NCI-H187 (cell line): ENCODE results near the gene PDCL2.

Experiments
- DNase-seq, 2 experiments: peaks; one replicate each; lab custom pipeline; 2025; lab: John Stamatoyannopoulos, UW

The PDCL2 gene

GRCh38 chr4:55538531-55538930 lies 53.5 kb downstream of the PDCL2 start:
- no peak for DNase-seq

DNA sequence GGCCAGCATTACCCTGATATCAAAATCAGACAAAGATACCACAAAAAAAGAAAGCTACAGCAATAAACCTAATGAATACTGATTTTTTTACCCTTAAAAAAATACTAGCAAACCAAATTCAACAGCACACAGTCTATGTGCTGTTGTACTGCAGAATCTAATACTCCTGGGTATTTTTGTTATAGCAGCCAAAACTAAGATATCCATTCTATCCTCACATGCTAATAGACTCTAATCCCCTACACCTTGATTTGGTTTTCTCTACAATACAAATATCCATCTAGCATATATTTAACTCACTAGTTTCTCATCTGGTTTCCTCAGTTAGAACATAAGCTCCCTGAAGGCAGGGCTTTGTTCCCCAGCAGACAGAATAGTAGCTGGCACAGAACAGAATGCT lies 57.7 kb downstream of the PDCL2 start:
- no peak for DNase-seq

GRCh38 chr4:55530691-55531090 lies 61.4 kb downstream of the PDCL2 start:
- no peak for DNase-seq

- no peak for DNase-seq
These were observed 61.9 kb downstream of the PDCL2 start for GRCh38 chr4:55530167-55530566.

DNA sequence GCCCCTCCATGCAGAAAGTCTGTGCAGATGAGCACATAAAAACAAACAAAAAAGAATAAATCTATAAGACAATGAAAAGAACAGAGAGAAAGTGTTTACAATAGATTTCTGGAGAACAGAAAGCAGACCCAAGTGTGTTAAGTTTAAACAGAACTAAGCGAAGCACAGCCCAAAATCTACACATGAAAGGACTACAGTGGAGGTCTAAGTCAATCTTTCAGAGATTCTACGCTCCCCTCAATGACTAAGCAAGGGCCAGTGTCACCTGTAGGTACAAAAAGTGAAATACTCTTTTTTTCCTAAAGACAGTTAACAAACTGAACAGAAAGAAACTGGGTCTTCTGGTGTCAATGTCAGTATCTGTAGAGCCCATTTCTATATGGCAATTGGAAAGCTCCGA lies 63.6 kb downstream of the PDCL2 start:
- DNase-seq: no peak

DNA sequence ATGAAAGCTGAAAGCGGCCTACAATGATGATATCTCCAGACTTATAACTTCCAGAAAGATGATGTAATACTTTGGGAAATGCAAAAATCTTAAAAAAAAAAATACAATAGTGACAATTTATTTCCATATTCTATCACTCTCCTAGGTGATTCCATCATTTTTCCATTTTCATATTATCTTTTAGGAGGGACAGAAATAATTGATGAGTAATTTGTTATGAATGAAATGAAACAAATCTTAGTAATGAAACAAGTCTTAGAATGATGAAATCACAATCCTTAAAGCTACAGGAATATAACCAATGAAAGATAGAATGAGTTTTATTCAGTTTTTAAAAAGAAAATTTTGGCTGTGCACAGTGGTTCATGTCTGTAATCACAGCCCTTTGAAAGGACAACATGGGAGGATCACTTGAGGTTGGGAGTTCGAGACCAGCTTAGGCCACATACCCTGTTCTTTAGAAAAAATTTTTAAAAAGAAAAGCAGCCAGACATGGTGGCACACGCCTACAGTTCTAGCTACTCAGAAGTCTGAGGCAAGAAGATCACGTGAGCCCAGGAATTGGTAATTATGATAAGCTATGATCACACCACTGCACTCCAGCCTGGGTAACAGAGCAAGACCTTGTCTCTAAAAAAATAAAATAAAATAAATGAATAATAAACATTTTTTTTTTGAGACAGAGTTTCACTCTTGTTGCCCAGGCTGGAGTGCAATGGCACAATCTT lies 67.0 kb downstream of the PDCL2 start:
- DNase-seq: no peak

DNA sequence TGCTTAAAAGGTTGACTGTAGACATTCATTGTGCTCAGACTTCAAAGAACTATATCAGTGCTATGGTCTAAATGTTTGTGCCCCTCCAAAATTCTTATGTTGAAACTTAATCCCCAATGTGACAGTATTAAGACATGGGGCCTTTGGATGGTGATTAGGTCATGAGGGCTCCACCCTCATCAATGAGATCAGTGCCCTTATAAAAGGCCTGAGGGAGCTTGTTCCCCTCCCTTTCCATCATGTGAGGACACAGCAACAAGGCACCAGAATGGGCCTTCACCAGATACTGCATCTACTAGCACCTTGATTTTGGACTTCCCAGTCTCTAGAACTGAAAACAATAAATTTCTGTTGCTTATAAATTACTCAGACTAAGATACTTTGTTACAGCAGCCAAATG lies 73.6 kb downstream of the PDCL2 start:
- DNase-seq: no peak

GRCh38 chr4:55517526-55518229 lies 74.4 kb downstream of the PDCL2 start:
- DNase-seq: no peak

DNA sequence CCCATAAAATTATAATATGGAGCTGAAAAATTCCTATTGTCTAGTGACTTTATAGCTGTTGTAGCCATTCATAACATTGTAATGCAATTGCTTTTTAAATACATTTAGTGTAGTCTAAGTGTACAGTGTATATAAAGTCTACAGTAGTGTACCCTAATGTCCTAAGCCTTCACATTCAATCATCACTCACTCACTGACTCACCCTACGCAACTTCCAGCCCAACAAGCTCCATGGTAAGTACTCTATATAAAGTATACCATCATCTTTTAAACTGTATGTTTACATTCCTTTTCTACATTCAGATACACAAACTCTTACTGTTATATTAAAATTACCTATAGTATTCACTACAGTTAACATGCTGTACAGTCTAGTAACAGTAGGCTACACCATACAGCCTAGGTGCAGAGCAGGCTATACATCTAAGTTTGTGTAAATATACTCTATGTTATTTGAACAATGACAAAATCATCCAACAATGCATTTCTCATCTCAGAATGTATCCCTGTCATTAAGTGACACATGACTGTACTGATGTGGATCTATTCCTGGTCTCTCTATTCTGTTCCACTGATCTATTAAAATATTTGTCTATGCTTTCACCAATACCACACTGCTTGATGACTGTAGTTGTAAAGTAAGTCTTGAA lies 79.0 kb downstream of the PDCL2 start:
- DNase-seq: no peak

GRCh38 chr4:55512077-55512476 lies 80.0 kb downstream of the PDCL2 start:
- no peak for DNase-seq

- DNase-seq: no peak
These were observed 81.4 kb downstream of the PDCL2 start for GRCh38 chr4:55510685-55511084.

DNA sequence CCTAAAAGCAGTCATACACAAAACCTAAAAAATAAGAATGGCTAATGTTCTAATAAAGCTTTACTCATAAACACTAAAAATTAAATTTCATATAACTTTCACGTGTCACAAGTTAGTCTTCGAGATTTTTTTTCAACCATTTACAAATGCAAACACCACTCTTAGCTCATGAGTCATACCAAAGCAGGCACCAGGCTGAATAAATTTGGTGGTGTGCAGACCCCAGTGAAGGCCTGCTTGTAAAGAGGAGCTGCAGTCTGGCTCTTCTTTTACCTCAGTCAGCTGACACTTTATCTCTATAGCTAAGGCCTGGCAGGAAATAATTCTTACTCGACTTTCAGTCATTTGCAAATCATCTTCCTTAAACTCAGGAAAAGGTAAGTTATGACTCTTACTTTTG lies 82.8 kb downstream of the PDCL2 start:
- DNase-seq: no peak

DNA sequence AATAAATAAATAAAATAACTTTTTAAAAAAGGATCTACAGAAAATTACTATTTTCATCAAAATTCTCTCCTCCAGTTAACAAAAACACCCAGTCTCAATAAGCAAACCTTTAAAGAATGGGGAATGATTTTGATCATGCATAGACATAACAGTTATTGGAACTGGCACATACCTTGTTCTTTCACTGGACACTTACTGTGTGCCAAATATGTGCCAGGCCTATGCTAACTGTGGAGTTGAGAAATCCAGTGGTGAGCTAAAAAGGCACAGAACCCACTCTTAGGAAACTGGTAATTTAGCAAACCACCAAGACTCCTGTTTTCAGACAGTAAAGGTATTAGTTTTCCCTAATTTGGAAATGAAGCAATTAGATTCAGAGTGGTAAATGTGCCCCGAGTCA lies 84.4 kb downstream of the PDCL2 start:
- no peak for DNase-seq
